PC-3 (cell line): Measurements from ENCODE around the gene HEPHL1. TPM values are rescaled to one million over a fixed set of nuclear protein-coding genes. Genes with fewer than 3 reads are reported as not detected.

ENCODE experiments used
- ATAC-seq: fragments of 200-7000 bp; cut with Tn5 transposase; 2 replicates; pipeline ENCODE4 v1.9.1; 2020; ENCODE audit warnings: mild to moderate bottlenecking, moderate library complexity
- BruUV-seq: library from RNA; stranded (reverse); fragments of 400-500 nt; replicated peaks from 2 replicates; lab custom pipeline; 2021; lab: Mats Ljungman, UMichigan
- CTCF ChIA-PET: fragments of 300-600 bp; sonication (Branson Sonifier 250); formaldehyde crosslinking; loops from one replicate; lab custom pipeline; 2022; ENCODE audit warnings: antibody characterized with exemption; lab: Charles Lee
- POLR2A ChIA-PET: fragments of 300-600 bp; sonication (Branson Sonifier 250); formaldehyde crosslinking; loops from one replicate; lab custom pipeline; 2022; ENCODE audit warnings: antibody characterized with exemption; ENCODE audit not compliant: unreplicated experiment; lab: Charles Lee
- DNase-seq: peaks from one replicate; pipeline ENCODE4 v3.0.0-alpha.2; 2015
- H2AFZ ChIP-seq: fragments of 300-600 bp; sonication (generic); 2 replicates; pipeline ENCODE4 v1.6.0; 2016; ENCODE audit warnings: antibody characterized with exemption, low read length
- H3F3A ChIP-seq: fragments of 300-600 bp; sonication (generic); one replicate; pipeline ENCODE4 v1.6.0; 2017; ENCODE audit warnings: antibody characterized with exemption, low read length, control low read depth, mild to moderate bottlenecking; ENCODE audit not compliant: unreplicated experiment
- H3K27ac ChIP-seq: fragments of 300-600 bp; sonication (generic); 2 replicates; pipeline ENCODE4 v1.5.1; 2016; ENCODE audit warnings: mild to moderate bottlenecking, low read length
- H3K27me3 ChIP-seq: fragments of 300-600 bp; sonication (generic); 2 replicates; pipeline ENCODE4 v1.6.1; 2016; ENCODE audit warnings: low read length, mixed read lengths
- H3K36me3 ChIP-seq: fragments of 300-600 bp; sonication (generic); 2 replicates; pipeline ENCODE4 v1.6.1; 2016; ENCODE audit warnings: low read depth, mixed run types, low read length, mixed read lengths
- H3K4me1 ChIP-seq: fragments of 300-600 bp; sonication (generic); 2 replicates; pipeline ENCODE4 v1.5.1; 2016; ENCODE audit warnings: low read length; ENCODE audit not compliant: insufficient read depth
- H3K4me2 ChIP-seq: fragments of 300-600 bp; sonication (generic); 2 replicates; pipeline ENCODE4 v1.6.0; 2016; ENCODE audit warnings: low read length
- H3K4me3 ChIP-seq: fragments of 300-600 bp; sonication (generic); 2 replicates; pipeline ENCODE4 v1.5.1; 2016; ENCODE audit warnings: mild to moderate bottlenecking, low read length, mixed read lengths
- H3K79me2 ChIP-seq: fragments of 300-600 bp; sonication (generic); 2 replicates; pipeline ENCODE4 v1.6.1; 2017; ENCODE audit warnings: low read length, mixed read lengths
- H3K9ac ChIP-seq: fragments of 300-600 bp; sonication (generic); 2 replicates; pipeline ENCODE4 v1.6.0; 2016; ENCODE audit warnings: mild to moderate bottlenecking, low read length
- H3K9me2 ChIP-seq: fragments of 300-600 bp; sonication (generic); replicated peaks from 2 replicates; pipeline ENCODE4 v1.6.1; 2016; ENCODE audit warnings: mixed run types, low read length, mixed read lengths
- H3K9me3 ChIP-seq: fragments of 300-600 bp; sonication (generic); 2 replicates; pipeline ENCODE4 v1.6.1; 2016; ENCODE audit warnings: low read length, mixed read lengths
- H4K20me1 ChIP-seq: fragments of 300-600 bp; sonication (generic); 2 replicates; pipeline ENCODE4 v1.6.1; 2016; ENCODE audit warnings: low read length, mixed read lengths
- EZH2 ChIP-seq: fragments of 300-600 bp; sonication (generic); IDR thresholded peaks from one replicate; pipeline ENCODE4 v1.6.1; 2017; ENCODE audit warnings: antibody characterized with exemption, mild to moderate bottlenecking, low read length; ENCODE audit not compliant: unreplicated experiment
- EZH2phosphoT487 ChIP-seq: fragments of 300-600 bp; sonication (generic); IDR thresholded peaks from 2 replicates; pipeline ENCODE4 v1.6.1; 2018; ENCODE audit warnings: mild to moderate bottlenecking, antibody characterized with exemption, low read length, borderline replicate concordance
- intact Hi-C: fragments of 100-400 bp; cut with micrococcal nuclease; formaldehyde crosslinking; loops from 2 replicates; pipeline ENCODE4 v1.9.0; 2023
- total RNA-seq: library from RNA; depleted of rRNA; stranded (reverse); fragments of >200 nt; gene quantifications from 2 replicates; pipeline ENCODE4 v1.2.3, GENCODE V29; 2014
- TF ChIP-seq, protein P1 (sequence below): fragments of 300-600 bp; sonication (generic); conservative IDR thresholded peaks from 2 replicates; pipeline ENCODE4 v1.5.1; 2017; ENCODE audit warnings: antibody characterized with exemption, low read depth, mild to moderate bottlenecking, low read length

HEPHL1 gene
- total RNA-seq, 1 experiment from 2014 or later: 4.4 TPM

GRCh38 chr11:94100253-94100652, 79.1 kb downstream of the HEPHL1 start:
- H3K9ac ChIP-seq: no peak overlapping the region
- no peak overlapping the region for H3K4me2 ChIP-seq
- H3K4me1 ChIP-seq: no peaks in the 10 kb centered on the region
- no peak for ATAC-seq
- no peak overlapping the region for H3K27ac ChIP-seq
- no peaks in the 10 kb centered on the region for H3K36me3 ChIP-seq
- H3K79me2 ChIP-seq: no peaks in the 10 kb centered on the region
- H3K9me2 ChIP-seq: no peaks in the 10 kb centered on the region
- intact Hi-C loops: no loop called here
- H4K20me1 ChIP-seq: no peaks in the 10 kb centered on the region
- ChIA-PET CTCF (no interaction called here), POLR2A (no interaction called here)
- no peaks in the 10 kb centered on the region for H3K27me3 ChIP-seq
- TF ChIP-seq EZH2phosphoT487 (no peak), EZH2 (no peak)
- TF ChIP-seq, protein P1, sequence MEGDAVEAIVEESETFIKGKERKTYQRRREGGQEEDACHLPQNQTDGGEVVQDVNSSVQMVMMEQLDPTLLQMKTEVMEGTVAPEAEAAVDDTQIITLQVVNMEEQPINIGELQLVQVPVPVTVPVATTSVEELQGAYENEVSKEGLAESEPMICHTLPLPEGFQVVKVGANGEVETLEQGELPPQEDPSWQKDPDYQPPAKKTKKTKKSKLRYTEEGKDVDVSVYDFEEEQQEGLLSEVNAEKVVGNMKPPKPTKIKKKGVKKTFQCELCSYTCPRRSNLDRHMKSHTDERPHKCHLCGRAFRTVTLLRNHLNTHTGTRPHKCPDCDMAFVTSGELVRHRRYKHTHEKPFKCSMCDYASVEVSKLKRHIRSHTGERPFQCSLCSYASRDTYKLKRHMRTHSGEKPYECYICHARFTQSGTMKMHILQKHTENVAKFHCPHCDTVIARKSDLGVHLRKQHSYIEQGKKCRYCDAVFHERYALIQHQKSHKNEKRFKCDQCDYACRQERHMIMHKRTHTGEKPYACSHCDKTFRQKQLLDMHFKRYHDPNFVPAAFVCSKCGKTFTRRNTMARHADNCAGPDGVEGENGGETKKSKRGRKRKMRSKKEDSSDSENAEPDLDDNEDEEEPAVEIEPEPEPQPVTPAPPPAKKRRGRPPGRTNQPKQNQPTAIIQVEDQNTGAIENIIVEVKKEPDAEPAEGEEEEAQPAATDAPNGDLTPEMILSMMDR: no peak
- DNase-seq: peak; percentile 23
- H3K4me3 ChIP-seq: no peak overlapping the region
- H3K9me3 ChIP-seq: no peaks in the 10 kb centered on the region
- H2AFZ ChIP-seq: no peak overlapping the region
- no peaks in the 10 kb centered on the region for H3F3A ChIP-seq
- BruUV-seq: no TSS peak

- ChIA-PET POLR2A (no interaction called here), CTCF (no interaction called here)
- Histone ChIP-seq H3K27ac (no peak overlapping the region), H2AFZ (no peak overlapping the region), H3K9ac (no peak overlapping the region), H3K4me1 (no peaks in the 10 kb centered on the region), H3K36me3 (no peaks in the 10 kb centered on the region), H3K9me3 (no peaks in the 10 kb centered on the region), H3K27me3 (no peaks in the 10 kb centered on the region), H3K4me2 (no peak overlapping the region), H3F3A (no peaks in the 10 kb centered on the region), H3K79me2 (no peaks in the 10 kb centered on the region), H3K4me3 (no peak overlapping the region), H4K20me1 (no peaks in the 10 kb centered on the region), H3K9me2 (no peaks in the 10 kb centered on the region)
- DNase-seq: no peak
- no TSS peak for BruUV-seq
- TF ChIP-seq EZH2phosphoT487 (no peak), EZH2 (no peak)
- TF ChIP-seq, protein P1: no peak
- ATAC-seq: no peak
- intact Hi-C loops: no loop called here
Measured at GRCh38 chr11:94103471-94103870, 82.3 kb downstream of the HEPHL1 start.

- intact Hi-C loops: no loop called here
- Histone ChIP-seq H3K79me2 (no peaks in the 10 kb centered on the region), H3K9me2 (no peaks in the 10 kb centered on the region), H3K9ac (no peak overlapping the region), H3K27ac (no peak overlapping the region), H3K4me1 (no peaks in the 10 kb centered on the region), H3K4me3 (no peak overlapping the region), H3K4me2 (no peak overlapping the region), H3K36me3 (peaks cover 6% of the 10 kb centered on the region; the same call in 1 of the 2 replicates), H2AFZ (no peak overlapping the region), H3F3A (no peaks in the 10 kb centered on the region), H3K9me3 (peaks cover 8% of the 10 kb centered on the region), H3K27me3 (no peaks in the 10 kb centered on the region), H4K20me1 (no peaks in the 10 kb centered on the region)
- CTCF ChIA-PET: interaction anchor here (0.6 to 1.6 kb wide), 3 partner anchors 24 to 209 kb away, joined by 3 to 5 read pairs (median 3); partner anchors contain the start of gene PANX1
- BruUV-seq: no TSS peak
- peak; percentile 27; the same call in 1 of the 2 replicates for ATAC-seq
- DNase-seq: no peak
- POLR2A ChIA-PET: no interaction called here
- TF ChIP-seq, protein P1: no peak
- TF ChIP-seq EZH2 (no peak), EZH2phosphoT487 (no peak)
Measured at GRCh38 chr11:94104734-94105133, 83.6 kb downstream of the HEPHL1 start.
